Trophoblast cell (in vitro differentiated cells and primary cell): ENCODE results near the gene FAM219B.
"Not testable (repeated sequence)": the region's sequence is repeated elsewhere in the genome, so short reads cannot be mapped to it uniquely, and the experiment has no call there.

Experiments
- DNase-seq, 2 donors: peaks; one replicate each; pipeline ENCODE4 v3.0.0-alpha.2; 2016
- H2AFZ ChIP-seq: 2 replicates; pipeline ENCODE4 v1.6.1; 2013; ENCODE audit warnings: low read length, moderate library complexity, mild to moderate bottlenecking; ENCODE audit not compliant: insufficient read depth, poor library complexity
- H2AK5ac ChIP-seq: 2 replicates; pipeline ENCODE4 v1.6.1; 2013; ENCODE audit warnings: mild to moderate bottlenecking, low read length
- H2BK120ac ChIP-seq: 2 replicates; pipeline ENCODE4 v1.6.1; 2013; ENCODE audit warnings: low read length, mild to moderate bottlenecking, moderate library complexity; ENCODE audit not compliant: insufficient read depth, poor library complexity
- H2BK12ac ChIP-seq: 2 replicates; pipeline ENCODE4 v1.6.1; 2013; ENCODE audit warnings: mild to moderate bottlenecking, low read length, moderate library complexity
- H2BK5ac ChIP-seq: 2 replicates; pipeline ENCODE4 v1.6.1; 2013; ENCODE audit warnings: low read length, low read depth, moderate library complexity, mild to moderate bottlenecking; ENCODE audit not compliant: poor library complexity
- H3K14ac ChIP-seq: 2 replicates; pipeline ENCODE4 v1.6.1; 2013; ENCODE audit warnings: mild to moderate bottlenecking, low read length
- H3K18ac ChIP-seq: 2 replicates; pipeline ENCODE4 v1.6.1; 2013; ENCODE audit warnings: mild to moderate bottlenecking, low read length
- H3K23ac ChIP-seq: 2 replicates; pipeline ENCODE4 v1.6.1; 2013; ENCODE audit warnings: low read length
- H3K27ac ChIP-seq: 2 replicates; pipeline ENCODE4 v1.5.1; 2013; ENCODE audit warnings: low read depth, mild to moderate bottlenecking, inconsistent platforms, low read length, moderate library complexity
- H3K27me3 ChIP-seq: 2 replicates; pipeline ENCODE4 v1.6.1; 2013; ENCODE audit warnings: inconsistent platforms, mild to moderate bottlenecking, low read length, moderate library complexity; ENCODE audit not compliant: insufficient read depth
- H3K36me3 ChIP-seq, 2 experiments: 1 replicate in 1 of 2; 2 replicates in 1 of 2; pipeline ENCODE4 v1.6.1; 2013; ENCODE audit warnings: low read length in 2 of 2, mild to moderate bottlenecking in 2 of 2, moderate library complexity in 1 of 2; ENCODE audit not compliant: insufficient read depth in 2 of 2, control insufficient read depth in 1 of 2
- H3K4ac ChIP-seq: 2 replicates; pipeline ENCODE4 v1.6.1; 2013; ENCODE audit warnings: low read depth, mild to moderate bottlenecking, low read length, moderate library complexity
- H3K4me1 ChIP-seq, 2 experiments: 1 replicate in 1 of 2; 2 replicates in 1 of 2; pipeline ENCODE4 v1.6.1; 2013; ENCODE audit warnings: low read length in 2 of 2, mild to moderate bottlenecking in 2 of 2, moderate library complexity in 1 of 2; ENCODE audit not compliant: insufficient read depth in 2 of 2, control insufficient read depth in 1 of 2
- H3K4me2 ChIP-seq: 2 replicates; pipeline ENCODE4 v1.6.1; 2013; ENCODE audit warnings: inconsistent platforms, mild to moderate bottlenecking, low read length, moderate library complexity
- H3K4me3 ChIP-seq: 2 replicates; pipeline ENCODE4 v1.5.1; 2013; ENCODE audit warnings: mild to moderate bottlenecking, low read depth, low read length, inconsistent platforms
- H3K79me1 ChIP-seq: one replicate; pipeline ENCODE4 v1.6.1; 2013; ENCODE audit warnings: low read length
- H3K79me2 ChIP-seq: 2 replicates; pipeline ENCODE4 v1.6.1; 2013; ENCODE audit warnings: low read length, mild to moderate bottlenecking; ENCODE audit not compliant: control insufficient read depth, insufficient read depth, poor library complexity
- H3K9ac ChIP-seq: 2 replicates; pipeline ENCODE4 v1.6.1; 2013; ENCODE audit warnings: mild to moderate bottlenecking, low read length
- H3K9me3 ChIP-seq: 2 replicates; pipeline ENCODE4 v1.6.1; 2013; ENCODE audit warnings: low read depth, mild to moderate bottlenecking, control low read depth, inconsistent platforms, low read length; ENCODE audit not compliant: insufficient read depth
- H4K12ac ChIP-seq: 2 replicates; pipeline ENCODE4 v1.6.1; 2013; ENCODE audit warnings: low read depth, mild to moderate bottlenecking, low read length, moderate library complexity
- H4K8ac ChIP-seq: 2 replicates; pipeline ENCODE4 v1.6.1; 2013; ENCODE audit warnings: low read depth, mild to moderate bottlenecking, low read length, moderate library complexity
- H4K91ac ChIP-seq: one replicate; pipeline ENCODE4 v1.6.1; 2013; ENCODE audit warnings: low read depth, mild to moderate bottlenecking, low read length, moderate library complexity
- WGBS: extraction: QIAGEN DNeasy Blood & Tissue Kit; methylation state at CpG from one replicate; pipeline ENCODE4 v1.1.7; 2013; ENCODE audit warnings: missing lambda C conversion rate; ENCODE audit not compliant: insufficient read length, insufficient coverage; ENCODE audit errors: extremely low coverage; 5-methylcytosine and 5-hydroxymethylcytosine counted together

FAM219B gene

DNA sequence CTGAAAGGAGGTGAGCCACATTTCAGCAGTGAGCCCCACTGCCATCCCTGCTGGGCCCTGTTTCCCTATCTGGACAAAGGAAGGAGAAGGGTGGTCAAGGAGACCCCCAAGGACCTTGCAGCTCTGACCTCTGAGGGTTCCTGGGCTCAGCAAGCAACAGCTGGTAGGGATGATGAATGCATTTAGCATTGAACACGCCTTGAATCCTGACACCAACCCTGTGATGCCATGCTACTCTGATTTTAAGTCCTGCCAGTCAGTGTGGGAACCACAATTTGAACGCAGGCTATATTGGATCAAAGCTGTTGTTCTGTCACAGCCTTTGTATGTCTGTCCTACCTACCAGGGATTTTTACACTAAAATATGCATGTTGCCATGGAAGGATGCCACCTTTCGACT, 10.3 kb downstream of the FAM219B start:
- Histone ChIP-seq H3K4me3 (no peak overlapping the region), H3K9me3 (no peaks in the 10 kb centered on the region), H3K27ac (no peak overlapping the region), H3K4ac (no peak overlapping the region), H2AK5ac (no peak overlapping the region), H3K14ac (no peak overlapping the region), H3K4me2 (no peak overlapping the region), H4K91ac (no peak overlapping the region), H2BK120ac (no peak overlapping the region), H3K79me1 (no peaks in the 10 kb centered on the region), H4K12ac (no peak overlapping the region), H2BK5ac (no peak overlapping the region), H4K8ac (no peak overlapping the region), H3K9ac (no peak overlapping the region), H3K27me3 (no peaks in the 10 kb centered on the region), H3K23ac (no peak overlapping the region), H3K4me1 (peaks cover 0 to 1% of the 10 kb centered on the region in 2 experiments), H2AFZ (no peak overlapping the region), H3K79me2 (no peaks in the 10 kb centered on the region), H3K36me3 (peaks cover 34 to 52% of the 10 kb centered on the region in 2 experiments), H2BK12ac (no peak overlapping the region), H3K18ac (no peak overlapping the region)
- WGBS, result no CpG with 5 or more reads among the region's 3 CpGs
- DNase-seq, result no peak

DNA sequence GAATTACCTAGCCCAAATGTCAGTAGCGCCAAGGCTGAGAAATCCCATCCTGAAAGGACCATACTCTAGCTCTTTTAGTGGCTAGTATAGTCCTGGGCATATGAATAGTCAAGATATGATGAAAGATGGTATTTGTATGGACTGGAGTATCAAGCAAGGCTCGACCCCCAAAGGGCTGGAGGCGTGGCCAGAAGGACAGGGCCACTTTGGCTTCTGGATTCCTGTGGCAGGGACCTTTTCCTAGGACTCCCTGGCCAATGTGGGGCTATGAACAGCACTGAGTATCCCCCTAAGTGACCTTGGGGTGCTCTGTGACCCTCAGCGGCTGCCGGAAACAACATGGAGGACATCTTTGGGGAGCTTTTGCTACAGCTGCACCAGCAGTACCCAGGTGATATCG, 10.8 kb downstream of the FAM219B start:
- no peak overlapping the region for H4K8ac ChIP-seq

DNA sequence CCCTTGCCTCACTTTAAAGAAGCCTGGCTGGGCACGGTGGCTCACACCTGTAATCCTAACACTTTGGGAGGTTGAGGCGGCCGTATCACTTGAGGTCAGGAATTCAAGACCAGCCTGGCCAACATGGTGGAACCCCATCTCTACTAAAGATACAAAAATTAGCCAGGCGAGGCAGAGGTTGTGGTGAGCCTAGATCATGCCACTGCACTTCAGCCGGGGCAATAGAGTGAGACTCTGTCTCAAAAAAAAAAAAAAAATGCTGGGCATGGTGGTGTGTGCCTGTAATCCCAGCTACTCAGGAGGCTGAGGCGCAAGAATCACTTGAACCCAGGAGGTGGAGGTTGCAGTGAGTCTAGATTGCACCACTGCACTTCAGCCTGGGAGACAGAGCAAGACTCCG, 12.3 kb downstream of the FAM219B start:
- WGBS, result no CpG with 5 or more reads among the region's 7 CpGs
- H3K9ac ChIP-seq, H3K23ac ChIP-seq, H2AFZ ChIP-seq, H3K4ac ChIP-seq, H3K79me2 ChIP-seq, H4K8ac ChIP-seq, H4K91ac ChIP-seq, H4K12ac ChIP-seq, H3K27me3 ChIP-seq, H3K4me3 ChIP-seq, H3K27ac ChIP-seq, H3K9me3 ChIP-seq, H2BK120ac ChIP-seq, H3K4me2 ChIP-seq, H2BK5ac ChIP-seq, H3K18ac ChIP-seq, H2AK5ac ChIP-seq, H2BK12ac ChIP-seq, H3K79me1 ChIP-seq, H3K14ac ChIP-seq, H3K4me1 ChIP-seq, DNase-seq: not testable (repeated sequence)
- peaks cover 26 to 38% of the 10 kb centered on the region in 2 experiments for H3K36me3 ChIP-seq

More for the DNA sequence above, 10.8 kb downstream of the FAM219B start:
- Histone ChIP-seq H3K9ac (no peak overlapping the region), H2BK120ac (no peak overlapping the region), H3K27ac (no peak overlapping the region), H3K18ac (no peak overlapping the region), H3K14ac (no peak overlapping the region), H3K27me3 (no peaks in the 10 kb centered on the region), H3K36me3 (peaks cover 34 to 50% of the 10 kb centered on the region in 2 experiments), H3K9me3 (no peaks in the 10 kb centered on the region), H3K79me1 (no peaks in the 10 kb centered on the region), H2AFZ (no peak overlapping the region), H4K12ac (no peak overlapping the region), H4K91ac (no peak overlapping the region), H3K4me1 (no peaks in the 10 kb centered on the region), H2BK5ac (no peak overlapping the region), H3K4ac (no peak overlapping the region), H2AK5ac (no peak overlapping the region), H3K79me2 (no peaks in the 10 kb centered on the region), H3K23ac (no peak overlapping the region), H3K4me3 (no peak overlapping the region), H2BK12ac (no peak overlapping the region), H3K4me2 (no peak overlapping the region)
- no peak for DNase-seq
- no CpG with 5 or more reads among the region's 6 CpGs for WGBS

DNA sequence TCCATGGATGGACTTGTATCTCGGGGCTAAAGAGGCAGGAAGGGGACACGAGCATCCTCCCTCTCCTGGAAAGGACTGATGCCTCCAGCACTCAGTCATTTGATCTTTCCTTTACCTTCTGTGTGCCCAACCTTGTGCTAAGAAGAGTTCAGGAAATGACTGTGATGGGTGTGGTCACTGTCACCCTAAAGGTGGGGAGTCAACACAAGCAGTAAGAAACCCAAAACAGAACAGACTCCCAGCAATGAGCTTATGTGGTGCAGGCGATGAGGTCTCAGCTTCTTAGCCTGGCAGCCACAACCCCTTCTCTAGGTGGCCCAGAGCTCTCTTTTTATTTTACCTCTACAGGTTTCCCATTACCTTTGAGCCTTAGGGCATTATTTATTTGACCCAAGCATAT, 13.0 kb downstream of the FAM219B start:
- Histone ChIP-seq H3K27me3 (no peaks in the 10 kb centered on the region), H3K4me1 (peaks cover 7 to 11% of the 10 kb centered on the region in 2 experiments), H3K36me3 (peaks cover 25 to 33% of the 10 kb centered on the region in 2 experiments), H3K79me2 (peaks cover 5% of the 10 kb centered on the region), H2BK12ac (no peak overlapping the region), H3K27ac (no peak overlapping the region), H3K4me2 (no peak overlapping the region), H3K18ac (no peak overlapping the region), H4K91ac (no peak overlapping the region), H3K14ac (no peak overlapping the region), H3K9ac (no peak overlapping the region), H2BK120ac (no peak overlapping the region), H4K12ac (no peak overlapping the region), H2BK5ac (no peak overlapping the region), H3K79me1 (peaks cover 5% of the 10 kb centered on the region), H2AFZ (no peak overlapping the region), H3K9me3 (no peaks in the 10 kb centered on the region), H3K4me3 (no peak overlapping the region), H3K23ac (no peak overlapping the region), H3K4ac (no peak overlapping the region), H4K8ac (no peak overlapping the region), H2AK5ac (no peak overlapping the region)
- DNase-seq, result no peak
- no CpG with 5 or more reads among the region's 3 CpGs for WGBS
